DOHH2 (cell line): ENCODE results near the gene EXD3.

Experiments
- CTCF ChIP-seq: fragments of 200-600 bp; sonication (generic); IDR thresholded peaks from one replicate; pipeline ENCODE4 v1.5.1; 2014; ENCODE audit warnings: antibody characterized with exemption, mild to moderate bottlenecking, low read depth, low read length; ENCODE audit not compliant: poor library complexity, severe bottlenecking
- EZH2phosphoT487 ChIP-seq: fragments of 200-600 bp; sonication (generic); IDR thresholded peaks from 2 replicates; pipeline ENCODE4 v1.6.1; 2017; ENCODE audit warnings: borderline replicate concordance, mild to moderate bottlenecking, antibody characterized with exemption, low read length, moderate library complexity, mixed read lengths

GRCh38 chr9:137417161-137418021 is 5.6 kb downstream of the EXD3 start:
- TF ChIP-seq CTCF (no peak), EZH2phosphoT487 (no peak)
